HG03095 (cell line): ENCODE data around the gene EP400.

Experiments
- ATAC-seq: cut with Tn5 transposase; IDR thresholded peaks from one replicate; pipeline ENCODE4 v1.9.1; 2021; ENCODE audit warnings: moderate library complexity; ENCODE audit not compliant: unreplicated experiment

The EP400 gene

GRCh38 chr12:131927110-131928079 is 22.3 kb upstream of the EP400 start:
- ATAC-seq: no peak

GRCh38 chr12:131928080-131928710 is 21.5 kb upstream of the EP400 start:
- ATAC-seq: peak; percentile 1

- ATAC-seq: peak; percentile 60
Observed at GRCh38 chr12:131928711-131929580, 20.8 kb upstream of the EP400 start, which contains the start of gene PUS1. TSS of gene PUS1 (plus strand) at chr12:131929276. CDS start at chr12:131929723, 447 bp downstream.

GRCh38 chr12:131929581-131930456 is 19.9 kb upstream of the EP400 start:
- ATAC-seq: peak; percentile 1

GRCh38 chr12:131930510-131930909 is 19.2 kb upstream of the EP400 start:
- no peak for ATAC-seq

GRCh38 chr12:131933387-131933786 is 16.4 kb upstream of the EP400 start:
- no peak for ATAC-seq

GRCh38 chr12:131934535-131934934 is 15.2 kb upstream of the EP400 start:
- no peak for ATAC-seq

- ATAC-seq: no peak
Observed at GRCh38 chr12:131938082-131938481, 11.7 kb upstream of the EP400 start.

GRCh38 chr12:131939007-131939406 is 10.7 kb upstream of the EP400 start:
- no peak for ATAC-seq

GRCh38 chr12:131940141-131940547 is 9.6 kb upstream of the EP400 start:
- ATAC-seq: no peak

- ATAC-seq: no peak
Observed at GRCh38 chr12:131941116-131941986, 8.4 kb upstream of the EP400 start.

GRCh38 chr12:131941987-131942341 is 7.8 kb upstream of the EP400 start:
- ATAC-seq: no peak

GRCh38 chr12:131942671-131943070 is 7.1 kb upstream of the EP400 start:
- no peak for ATAC-seq

- no peak for ATAC-seq
Observed at GRCh38 chr12:131943389-131943788, 6.4 kb upstream of the EP400 start.

GRCh38 chr12:131943876-131944275 is 5.9 kb upstream of the EP400 start:
- no peak for ATAC-seq

- ATAC-seq: no peak
Observed at GRCh38 chr12:131944601-131945251, 5.0 kb upstream of the EP400 start.

GRCh38 chr12:131946757-131947156 is 3.0 kb upstream of the EP400 start:
- ATAC-seq: no peak

GRCh38 chr12:131947482-131948027 is 2.2 kb upstream of the EP400 start:
- no peak for ATAC-seq
